ENCODE results near the gene INPP5J. TPM values are rescaled to one million over a fixed set of nuclear protein-coding genes. Genes with fewer than 3 reads are reported as not detected.

Gene INPP5J
- total and polyA plus RNA-seq, 10 of the 15 experiments (the other 5 are each of a cell fraction or from before 2014, with no cell fraction given) = 0.18 to 2.8 (median 1.5) TPM; not detected in 1

DNA sequence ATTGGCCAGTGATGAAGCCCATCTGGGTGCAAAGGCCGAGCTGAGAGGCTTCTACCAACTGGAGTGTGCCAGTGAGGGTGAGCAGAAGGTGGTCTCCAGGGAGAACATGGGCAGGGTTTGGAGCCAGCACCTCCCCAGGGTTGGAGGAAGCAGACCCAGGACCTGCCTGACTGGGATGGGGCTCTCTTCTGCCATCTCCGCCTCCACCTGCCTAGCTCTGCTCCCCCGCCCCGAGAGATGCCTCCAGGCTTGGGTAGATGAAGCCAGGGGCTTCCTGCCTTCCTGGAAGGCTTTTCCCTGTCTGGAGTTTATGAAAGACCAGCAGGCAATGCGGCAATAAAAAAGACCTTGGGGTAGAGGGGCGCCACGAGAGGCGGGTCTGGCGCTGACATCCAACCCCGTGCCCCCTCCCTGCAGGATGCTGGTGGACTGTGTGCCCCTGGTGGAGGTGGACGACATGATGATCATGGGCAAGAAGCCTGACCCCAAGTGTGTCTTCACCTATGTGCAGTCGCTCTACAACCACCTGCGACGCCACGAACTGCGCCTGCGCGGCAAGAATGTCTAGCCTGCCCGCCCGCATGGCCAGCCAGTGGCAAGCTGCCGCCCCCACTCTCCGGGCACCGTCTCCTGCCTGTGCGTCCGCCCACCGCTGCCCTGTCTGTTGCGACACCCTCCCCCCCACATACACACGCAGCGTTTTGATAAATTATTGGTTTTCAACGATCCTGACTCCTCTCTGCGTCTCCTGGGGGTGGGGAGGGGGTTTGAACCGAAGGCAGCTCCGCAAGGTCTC, 18.7 kb upstream of the INPP5J start:
- ChIA-PET RAD21 (ENCODE audit: unreplicated experiment) (interaction anchor here (1.4 kb wide), 1 partner anchor 8 kb away, joined by 5 read pairs; no protein-coding TSS in a partner anchor), CTCF (interaction anchor here (0.6 to 2.6 kb wide), 10 partner anchors 8 to 563 kb away, joined by 3 to 15 read pairs (median 4); no protein-coding TSS in a partner anchor), SMC1A (ENCODE audit: uncharacterized antibody, unreplicated experiment) (interaction anchor here (1.3 kb wide), 1 partner anchor 9 kb away, joined by 4 read pairs; no protein-coding TSS in a partner anchor), POLR2A (no interaction called here)
- Histone ChIP-seq H3K9me3 (replicated peaks; ENCODE audit: control insufficient read depth, insufficient read depth, low read length) (no peaks in the 10 kb centered on the region), H3K36me3 (ENCODE audit: control insufficient read depth in 2 of 2, insufficient read depth in 2 of 2, low read length in 1 of 2) (no peaks in the 10 kb centered on the region), H3K27ac (ENCODE audit: control insufficient read depth, insufficient read depth) (no peak overlapping the region), H3K4me2 (ENCODE audit: control insufficient read depth, insufficient read depth) (no peak overlapping the region), H2AFZ (ENCODE audit: control insufficient read depth, low read depth, low read length) (no peak overlapping the region), H3K79me2 (ENCODE audit: control insufficient read depth, insufficient read depth, low read length) (no peaks in the 10 kb centered on the region), H3K9ac (ENCODE audit: control insufficient read depth, insufficient read depth, low read length) (no peak overlapping the region), H3K4me3 (no peak overlapping the region), H3K4me1 (ENCODE audit: control insufficient read depth, insufficient read depth, low read length) (no peaks in the 10 kb centered on the region; the same call in 1 of the 2 replicates), H4K20me1 (ENCODE audit: control insufficient read depth, insufficient read depth) (no peaks in the 10 kb centered on the region), H3K27me3 (replicated peaks in 1 of 2; ENCODE audit: control insufficient read depth in 2 of 2, insufficient read depth in 2 of 2, low read length in 1 of 2) (no peaks in the 10 kb centered on the region)
- intact Hi-C loops (cut with micrococcal nuclease; ENCODE audit: unreplicated experiment) (no loop called here), in situ Hi-C loops (cut with MboI) (no loop called here)
- ATAC-seq (no peak), DNase-seq (ENCODE audit: low read depth, low spot score) (no peak), FAIRE-seq (no peak)
- no TSS peak for BruUV-seq (replicated peaks)
- WGBS (ENCODE audit: insufficient coverage, insufficient replicate concordance, low lambda C conversion rate, missing lambda C conversion rate) = 85% methylated on average over 33 of the region's 33 CpGs
- no peak for TF ChIP-seq TCF3 (IDR thresholded peaks at IDR 0.05; ENCODE audit: borderline replicate concordance, insufficient read depth, low read depth, low read length)
- no peak for TF ChIP-seq KAT2A (conservative IDR thresholded peaks at IDR 0.05; ENCODE audit: control insufficient read depth, low read depth, low read length)
- TF ChIP-seq CREB1 (IDR thresholded peaks at IDR 0.05; ENCODE audit: low read depth) = no peak
- TF ChIP-seq, protein P1, sequence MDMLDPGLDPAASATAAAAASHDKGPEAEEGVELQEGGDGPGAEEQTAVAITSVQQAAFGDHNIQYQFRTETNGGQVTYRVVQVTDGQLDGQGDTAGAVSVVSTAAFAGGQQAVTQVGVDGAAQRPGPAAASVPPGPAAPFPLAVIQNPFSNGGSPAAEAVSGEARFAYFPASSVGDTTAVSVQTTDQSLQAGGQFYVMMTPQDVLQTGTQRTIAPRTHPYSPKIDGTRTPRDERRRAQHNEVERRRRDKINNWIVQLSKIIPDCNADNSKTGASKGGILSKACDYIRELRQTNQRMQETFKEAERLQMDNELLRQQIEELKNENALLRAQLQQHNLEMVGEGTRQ (IDR thresholded peaks at IDR 0.05; ENCODE audit: borderline replicate concordance, low read depth, low read length) = no peak
- TF ChIP-seq, protein P2, sequence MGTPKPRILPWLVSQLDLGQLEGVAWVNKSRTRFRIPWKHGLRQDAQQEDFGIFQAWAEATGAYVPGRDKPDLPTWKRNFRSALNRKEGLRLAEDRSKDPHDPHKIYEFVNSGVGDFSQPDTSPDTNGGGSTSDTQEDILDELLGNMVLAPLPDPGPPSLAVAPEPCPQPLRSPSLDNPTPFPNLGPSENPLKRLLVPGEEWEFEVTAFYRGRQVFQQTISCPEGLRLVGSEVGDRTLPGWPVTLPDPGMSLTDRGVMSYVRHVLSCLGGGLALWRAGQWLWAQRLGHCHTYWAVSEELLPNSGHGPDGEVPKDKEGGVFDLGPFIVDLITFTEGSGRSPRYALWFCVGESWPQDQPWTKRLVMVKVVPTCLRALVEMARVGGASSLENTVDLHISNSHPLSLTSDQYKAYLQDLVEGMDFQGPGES (IDR thresholded peaks at IDR 0.05) = no peak
- no peak for TF ChIP-seq IKZF2 (IDR thresholded peaks at IDR 0.05)
- TF ChIP-seq, protein P3, sequence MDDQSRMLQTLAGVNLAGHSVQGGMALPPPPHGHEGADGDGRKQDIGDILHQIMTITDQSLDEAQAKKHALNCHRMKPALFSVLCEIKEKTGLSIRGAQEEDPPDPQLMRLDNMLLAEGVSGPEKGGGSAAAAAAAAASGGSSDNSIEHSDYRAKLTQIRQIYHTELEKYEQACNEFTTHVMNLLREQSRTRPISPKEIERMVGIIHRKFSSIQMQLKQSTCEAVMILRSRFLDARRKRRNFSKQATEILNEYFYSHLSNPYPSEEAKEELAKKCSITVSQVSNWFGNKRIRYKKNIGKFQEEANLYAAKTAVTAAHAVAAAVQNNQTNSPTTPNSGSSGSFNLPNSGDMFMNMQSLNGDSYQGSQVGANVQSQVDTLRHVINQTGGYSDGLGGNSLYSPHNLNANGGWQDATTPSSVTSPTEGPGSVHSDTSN (IDR thresholded peaks at IDR 0.05; ENCODE audit: insufficient replicate concordance, low read depth, low read length) = no peak
- no peak for TF ChIP-seq CHD1 (IDR thresholded peaks at IDR 0.05; ENCODE audit: low read depth, low read length)
- no peak for TF ChIP-seq IRF4 (IDR thresholded peaks at IDR 0.05; ENCODE audit: low read depth, low read length)
- no peak for TF ChIP-seq RBBP5 (conservative IDR thresholded peaks at IDR 0.05)
- TF ChIP-seq CEBPB (IDR thresholded peaks at IDR 0.05; ENCODE audit: borderline replicate concordance in 1 of 2, low read depth in 2 of 2, low read length in 2 of 2) = no peak
- TF ChIP-seq PAX5 (IDR thresholded peaks at IDR 0.05; ENCODE audit: borderline replicate concordance, low read depth, low read length) = no peak
- TF ChIP-seq, protein P4, sequence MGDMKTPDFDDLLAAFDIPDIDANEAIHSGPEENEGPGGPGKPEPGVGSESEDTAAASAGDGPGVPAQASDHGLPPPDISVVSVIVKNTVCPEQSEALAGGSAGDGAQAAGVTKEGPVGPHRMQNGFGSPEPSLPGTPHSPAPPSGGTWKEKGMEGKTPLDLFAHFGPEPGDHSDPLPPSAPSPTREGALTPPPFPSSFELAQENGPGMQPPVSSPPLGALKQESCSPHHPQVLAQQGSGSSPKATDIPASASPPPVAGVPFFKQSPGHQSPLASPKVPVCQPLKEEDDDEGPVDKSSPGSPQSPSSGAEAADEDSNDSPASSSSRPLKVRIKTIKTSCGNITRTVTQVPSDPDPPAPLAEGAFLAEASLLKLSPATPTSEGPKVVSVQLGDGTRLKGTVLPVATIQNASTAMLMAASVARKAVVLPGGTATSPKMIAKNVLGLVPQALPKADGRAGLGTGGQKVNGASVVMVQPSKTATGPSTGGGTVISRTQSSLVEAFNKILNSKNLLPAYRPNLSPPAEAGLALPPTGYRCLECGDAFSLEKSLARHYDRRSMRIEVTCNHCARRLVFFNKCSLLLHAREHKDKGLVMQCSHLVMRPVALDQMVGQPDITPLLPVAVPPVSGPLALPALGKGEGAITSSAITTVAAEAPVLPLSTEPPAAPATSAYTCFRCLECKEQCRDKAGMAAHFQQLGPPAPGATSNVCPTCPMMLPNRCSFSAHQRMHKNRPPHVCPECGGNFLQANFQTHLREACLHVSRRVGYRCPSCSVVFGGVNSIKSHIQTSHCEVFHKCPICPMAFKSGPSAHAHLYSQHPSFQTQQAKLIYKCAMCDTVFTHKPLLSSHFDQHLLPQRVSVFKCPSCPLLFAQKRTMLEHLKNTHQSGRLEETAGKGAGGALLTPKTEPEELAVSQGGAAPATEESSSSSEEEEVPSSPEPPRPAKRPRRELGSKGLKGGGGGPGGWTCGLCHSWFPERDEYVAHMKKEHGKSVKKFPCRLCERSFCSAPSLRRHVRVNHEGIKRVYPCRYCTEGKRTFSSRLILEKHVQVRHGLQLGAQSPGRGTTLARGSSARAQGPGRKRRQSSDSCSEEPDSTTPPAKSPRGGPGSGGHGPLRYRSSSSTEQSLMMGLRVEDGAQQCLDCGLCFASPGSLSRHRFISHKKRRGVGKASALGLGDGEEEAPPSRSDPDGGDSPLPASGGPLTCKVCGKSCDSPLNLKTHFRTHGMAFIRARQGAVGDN (IDR thresholded peaks at IDR 0.05) = no peak
- no peak for TF ChIP-seq POLR2AphosphoS5 (IDR thresholded peaks at IDR 0.05; ENCODE audit: low read length)
- no peak for TF ChIP-seq ZNF274 (IDR thresholded peaks at IDR 0.05; ENCODE audit: insufficient read depth, insufficient read length)
- TF ChIP-seq STAT1 (conservative IDR thresholded peaks at IDR 0.05) = no peak
- TF ChIP-seq BHLHE40 (IDR thresholded peaks at IDR 0.05; ENCODE audit: borderline replicate concordance in 1 of 2, low read depth in 2 of 2, low read length in 1 of 2) = no peak

All from GM12878 (cell line).